WTC11 (cell line): ENCODE data around the gene CPE. TPM values are rescaled to one million over a fixed set of nuclear protein-coding genes. Genes with fewer than 3 reads are reported as not detected.

Experiments used
- ATAC-seq: fragments of 200-7000 bp; cut with Tn5 transposase; 2 replicates; pipeline ENCODE4 v1.10.0; 2021; ENCODE audit warnings: mild to moderate bottlenecking, moderate library complexity
- CTCF ChIA-PET: fragments of 300-600 bp; sonication (Branson Sonifier 250); formaldehyde crosslinking; loops from one replicate; lab custom pipeline; 2021; ENCODE audit warnings: antibody characterized with exemption; lab: Charles Lee
- POLR2A ChIA-PET: fragments of 350-600 bp; sonication (Branson Sonifier 250); formaldehyde crosslinking; loops from one replicate; lab custom pipeline; 2021; ENCODE audit warnings: antibody characterized with exemption; lab: Charles Lee
- DNase-seq: peaks from one replicate; pipeline ENCODE4 v3.0.0; 2021; ENCODE audit warnings: low spot score
- H3K27ac Mint-ChIP-seq: 2 replicates; pipeline ENCODE4 v1.8.0; 2021; ENCODE audit warnings: mixed read lengths
- H3K27me3 Mint-ChIP-seq: 2 replicates; pipeline ENCODE4 v1.8.0; 2021; ENCODE audit warnings: low read depth, mild to moderate bottlenecking, moderate library complexity, mixed read lengths
- H3K36me3 Mint-ChIP-seq: 2 replicates; pipeline ENCODE4 v1.8.0; 2021; ENCODE audit warnings: mixed read lengths
- H3K4me1 Mint-ChIP-seq: 2 replicates; pipeline ENCODE4 v1.8.0; 2022; ENCODE audit warnings: mixed read lengths
- H3K4me3 Mint-ChIP-seq: 2 replicates; pipeline ENCODE4 v1.8.0; 2021; ENCODE audit warnings: mild to moderate bottlenecking, moderate library complexity, mixed read lengths
- H3K9me3 Mint-ChIP-seq: 2 replicates; pipeline ENCODE4 v1.8.0; 2021; ENCODE audit warnings: mixed read lengths
- ATF1 ChIP-seq: sonication (generic); formaldehyde crosslinking; IDR thresholded peaks from 2 replicates; pipeline ENCODE4 v1.8.1; 2023; ENCODE audit warnings: mild to moderate bottlenecking, moderate library complexity, missing genetic modification reagents
- ATF6 ChIP-seq: sonication (generic); formaldehyde crosslinking; IDR thresholded peaks from 2 replicates; pipeline ENCODE4 v1.8.1; 2023; ENCODE audit warnings: mild to moderate bottlenecking, missing genetic modification reagents
- CBFB ChIP-seq: sonication (generic); formaldehyde crosslinking; IDR thresholded peaks from 2 replicates; pipeline ENCODE4 v1.8.1; 2022; ENCODE audit warnings: mild to moderate bottlenecking, low read depth, missing genetic modification reagents
- FOXP1 ChIP-seq: sonication (generic); formaldehyde crosslinking; IDR thresholded peaks from 2 replicates; pipeline ENCODE4 v1.8.0; 2022; ENCODE audit warnings: missing genetic modification reagents, mild to moderate bottlenecking, moderate library complexity, borderline replicate concordance
- GRHL2 ChIP-seq: fragments of 250-450 bp; sonication (Bioruptor Pico); IDR thresholded peaks from 2 replicates; pipeline ENCODE4 v1.8.0; 2022; ENCODE audit warnings: mild to moderate bottlenecking, moderate library complexity; ENCODE audit not compliant: insufficient replicate concordance, severe bottlenecking
- HMGA2 ChIP-seq: fragments of 250-450 bp; sonication (Bioruptor Pico); IDR thresholded peaks from 2 replicates; pipeline ENCODE4 v1.4.0; 2021; ENCODE audit warnings: mild to moderate bottlenecking, moderate library complexity
- HMGXB4 ChIP-seq: sonication (generic); formaldehyde crosslinking; IDR thresholded peaks from 2 replicates; pipeline ENCODE4 v1.8.1; 2023; ENCODE audit warnings: mild to moderate bottlenecking, moderate library complexity, missing genetic modification reagents
- JAZF1 ChIP-seq: fragments of 250-450 bp; sonication (Bioruptor Pico); IDR thresholded peaks from 2 replicates; pipeline ENCODE4 v1.9.0; 2021; ENCODE audit warnings: moderate library complexity, mild to moderate bottlenecking, inconsistent platforms
- MLX ChIP-seq: sonication (generic); formaldehyde crosslinking; IDR thresholded peaks from 2 replicates; pipeline ENCODE4 v1.8.1; 2023; ENCODE audit warnings: mild to moderate bottlenecking, missing genetic modification reagents, moderate library complexity
- NFATC4 ChIP-seq: fragments of 250-450 bp; sonication (Bioruptor Pico); IDR thresholded peaks from 2 replicates; pipeline ENCODE4 v1.9.0; 2021; ENCODE audit warnings: mild to moderate bottlenecking
- NFE2L1 ChIP-seq: sonication (generic); formaldehyde crosslinking; IDR thresholded peaks from 2 replicates; pipeline ENCODE4 v1.8.1; 2023; ENCODE audit warnings: missing genetic modification reagents
- PREB ChIP-seq: sonication (generic); formaldehyde crosslinking; IDR thresholded peaks from 2 replicates; pipeline ENCODE4 v1.8.1; 2022; ENCODE audit warnings: mild to moderate bottlenecking, missing genetic modification reagents, moderate library complexity, borderline replicate concordance
- TCF7 ChIP-seq: sonication (generic); formaldehyde crosslinking; IDR thresholded peaks from 2 replicates; pipeline ENCODE4 v1.8.0; 2022; ENCODE audit warnings: mild to moderate bottlenecking, low read depth, missing genetic modification reagents, moderate library complexity
- USF2 ChIP-seq: sonication (generic); formaldehyde crosslinking; IDR thresholded peaks from 2 replicates; pipeline ENCODE4 v1.8.1; 2023; ENCODE audit warnings: mild to moderate bottlenecking, missing genetic modification reagents, moderate library complexity
- ZBTB21 ChIP-seq: sonication (generic); formaldehyde crosslinking; IDR thresholded peaks from 2 replicates; pipeline ENCODE4 v1.8.1; 2023; ENCODE audit warnings: mild to moderate bottlenecking, missing genetic modification reagents, borderline replicate concordance
- ZNF121 ChIP-seq: sonication (generic); formaldehyde crosslinking; IDR thresholded peaks from 2 replicates; pipeline ENCODE4 v1.8.0; 2023; ENCODE audit warnings: missing genetic modification reagents
- ZNF281 ChIP-seq: sonication (generic); formaldehyde crosslinking; IDR thresholded peaks from 2 replicates; pipeline ENCODE4 v1.8.0; 2023; ENCODE audit warnings: mild to moderate bottlenecking, missing genetic modification reagents
- ZNF317 ChIP-seq: sonication (generic); formaldehyde crosslinking; IDR thresholded peaks from 2 replicates; pipeline ENCODE4 v1.8.1; 2023; ENCODE audit warnings: low read depth, mild to moderate bottlenecking, moderate library complexity, missing genetic modification reagents, borderline replicate concordance
- ZNF671 ChIP-seq: fragments of 250-450 bp; sonication (Bioruptor Pico); IDR thresholded peaks from 2 replicates; pipeline ENCODE4 v1.8.0; 2021; ENCODE audit warnings: mild to moderate bottlenecking
- total RNA-seq: library from RNA; stranded (reverse); gene quantifications from 3 replicates; pipeline ENCODE4 v1.2.3, GENCODE V29; 2021

The CPE gene
- total RNA-seq, 1 experiment from 2014 or later: 9.2 TPM

- Mint-ChIP-seq H3K36me3 (no peaks in the 10 kb centered on the region), H3K27ac (no peak overlapping the region), H3K9me3 (no peaks in the 10 kb centered on the region), H3K27me3 (no peaks in the 10 kb centered on the region), H3K4me1 (peaks cover 24% of the 10 kb centered on the region), H3K4me3 (no peak overlapping the region)
- POLR2A ChIA-PET: no interaction called here
- CTCF ChIA-PET: interaction anchor here (0.6 to 1.5 kb wide), 4 partner anchors 54 to 308 kb away, joined by 3 to 4 read pairs (median 4); no protein-coding TSS in a partner anchor
- ATAC-seq: no peak
- no peak for DNase-seq
- TF ChIP-seq NFATC4 (CRISPR knock-in tag): no peak
- TF ChIP-seq, all 79 proteins: peak for 0
Observed at GRCh38 chr4:165439344-165439743, 60.5 kb downstream of the CPE start.

- DNase-seq (no peak), ATAC-seq (no peak)
- no peak overlapping the region for H3K4me3 Mint-ChIP-seq
- no peak for TF ChIP-seq HMGXB4
- TF ChIP-seq ZNF317: no peak
- CTCF ChIA-PET: interaction anchor here (1.4 to 1.5 kb wide), 3 partner anchors 55 to 309 kb away, joined by 3 to 4 read pairs (median 4); no protein-coding TSS in a partner anchor
- H3K27me3 Mint-ChIP-seq: no peaks in the 10 kb centered on the region
- peaks cover 18% of the 10 kb centered on the region for H3K4me1 Mint-ChIP-seq
- no peaks in the 10 kb centered on the region for H3K9me3 Mint-ChIP-seq
- POLR2A ChIA-PET: no interaction called here
- no peaks in the 10 kb centered on the region for H3K36me3 Mint-ChIP-seq
- H3K27ac Mint-ChIP-seq: no peak overlapping the region
Observed at GRCh38 chr4:165439981-165440380, 61.2 kb downstream of the CPE start.

GRCh38 chr4:165440415-165441158, 61.8 kb downstream of the CPE start:
- H3K36me3 Mint-ChIP-seq: no peaks in the 10 kb centered on the region
- POLR2A ChIA-PET: no interaction called here
- TF ChIP-seq ZNF281 (CRISPR knock-in tag) (no peak), USF2 (no peak), NFE2L1 (no peak), TCF7 (CRISPR knock-in tag) (no peak), ATF1 (CRISPR knock-in tag) (no peak), PREB (CRISPR knock-in tag) (no peak), JAZF1 (no peak), GRHL2 (CRISPR knock-in tag) (no peak), ZNF121 (no peak), ZBTB21 (CRISPR knock-in tag) (no peak), MLX (no peak), FOXP1 (CRISPR knock-in tag) (no peak), CBFB (CRISPR knock-in tag) (no peak), ZNF671 (CRISPR knock-in tag) (no peak), HMGA2 (CRISPR knock-in tag) (no peak), ATF6 (no peak)
- ATAC-seq (peak; percentile 60; the same call in 1 of the 2 replicates), DNase-seq (no peak)
- CTCF ChIA-PET: interaction anchor here (1.4 to 1.5 kb wide), 3 partner anchors 56 to 309 kb away, joined by 3 to 4 read pairs (median 4); no protein-coding TSS in a partner anchor
- no peaks in the 10 kb centered on the region for H3K9me3 Mint-ChIP-seq
- H3K4me1 Mint-ChIP-seq: peaks cover 16% of the 10 kb centered on the region
- no peak overlapping the region for H3K27ac Mint-ChIP-seq
- H3K27me3 Mint-ChIP-seq: no peaks in the 10 kb centered on the region
- H3K4me3 Mint-ChIP-seq: no peak overlapping the region
